GM19193 (cell line): ENCODE measurements around the gene TMEM54.

Experiments used
- POLR2A ChIP-seq: IDR thresholded peaks from 4 replicates; pipeline ENCODE4 v1.6.1; 2011; ENCODE audit not compliant: insufficient read depth, insufficient read length; ENCODE audit errors: extremely low read depth

TMEM54 gene

GRCh38 chr1:32900956-32901822, at the start of gene TMEM54:
TSS of gene TMEM54 (minus strand) at chr1:32901389. CDS start at chr1:32901238, 151 bp downstream.
- no peak for TF ChIP-seq POLR2A

DNA sequence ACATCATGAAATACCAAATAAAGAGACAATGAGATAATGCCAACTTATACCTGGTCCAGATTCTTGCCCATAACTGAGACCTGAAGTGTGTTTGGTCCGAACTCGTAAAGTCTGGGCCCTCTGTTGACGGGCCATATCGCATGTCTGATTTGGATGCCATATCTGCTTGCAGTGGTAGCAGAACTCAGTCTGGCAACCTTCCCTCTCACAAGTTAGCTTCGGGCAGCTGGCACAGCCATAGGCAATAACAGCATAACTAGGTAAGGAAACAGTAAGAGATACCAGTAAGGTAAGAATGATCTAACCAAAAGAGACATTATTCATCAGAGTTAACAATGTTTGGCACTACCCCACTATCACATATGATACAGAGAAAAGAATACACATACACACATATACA, 48.3 kb upstream of the TMEM54 start:
- TF ChIP-seq POLR2A, result no peak

DNA sequence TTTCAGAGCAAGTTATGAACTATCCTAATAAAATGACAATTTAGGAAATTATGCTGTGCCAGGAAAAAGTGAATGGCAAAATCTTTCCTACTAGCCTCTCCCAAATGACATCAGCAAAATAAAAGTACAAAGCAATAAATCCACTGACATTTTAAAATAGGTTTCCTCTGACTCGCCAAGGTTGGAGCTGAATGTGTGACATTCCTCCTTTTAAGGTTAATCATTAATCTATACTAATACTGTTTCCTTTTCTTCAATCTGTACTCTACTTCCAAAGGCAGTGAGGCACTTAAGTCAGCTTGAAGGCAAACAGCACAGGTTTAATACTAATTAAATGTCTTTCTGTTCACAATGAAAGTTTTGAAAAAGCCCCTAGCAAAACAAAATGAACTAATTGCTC, 47.7 kb upstream of the TMEM54 start:
- TF ChIP-seq POLR2A, result no peak

- TF ChIP-seq POLR2A, result no peak
Observed at GRCh38 chr1:32948390-32948722, 47.2 kb upstream of the TMEM54 start.

DNA sequence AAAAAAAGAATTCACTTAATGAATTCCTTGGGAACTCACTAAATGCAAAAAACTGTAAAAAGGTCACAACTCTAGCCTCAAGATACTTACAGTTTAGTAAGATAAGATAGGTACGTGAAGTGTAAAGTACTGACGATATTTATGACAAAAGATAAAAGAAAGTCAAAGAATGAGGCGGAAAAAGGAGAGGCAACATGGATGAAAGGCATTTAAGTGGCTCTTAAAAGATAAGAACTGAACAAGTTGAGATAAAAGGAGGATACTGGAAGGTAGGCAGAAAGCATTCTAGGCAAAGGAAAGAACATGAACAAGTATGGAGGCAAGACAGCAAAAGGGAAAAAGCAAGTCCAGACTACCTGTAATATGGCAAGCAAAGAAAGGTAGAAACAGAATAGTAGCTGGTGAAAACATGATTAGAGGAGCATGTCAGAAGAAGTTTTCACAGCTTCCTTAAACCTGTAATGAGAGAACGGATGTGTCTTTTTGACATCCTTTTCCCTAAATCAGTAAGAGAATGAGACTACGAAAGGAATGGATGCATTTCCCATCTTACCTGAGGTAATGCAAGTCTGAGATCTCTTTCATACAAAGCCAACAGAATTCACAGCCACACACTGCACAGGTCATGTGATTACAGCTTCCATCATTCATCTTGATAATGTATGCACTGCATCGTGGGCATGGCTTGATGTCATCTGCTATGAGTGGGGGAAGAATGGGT, 46.6 kb upstream of the TMEM54 start:
- TF ChIP-seq POLR2A, result no peak

- no peak for TF ChIP-seq POLR2A
Observed at GRCh38 chr1:32946413-32946812, 45.2 kb upstream of the TMEM54 start.

DNA sequence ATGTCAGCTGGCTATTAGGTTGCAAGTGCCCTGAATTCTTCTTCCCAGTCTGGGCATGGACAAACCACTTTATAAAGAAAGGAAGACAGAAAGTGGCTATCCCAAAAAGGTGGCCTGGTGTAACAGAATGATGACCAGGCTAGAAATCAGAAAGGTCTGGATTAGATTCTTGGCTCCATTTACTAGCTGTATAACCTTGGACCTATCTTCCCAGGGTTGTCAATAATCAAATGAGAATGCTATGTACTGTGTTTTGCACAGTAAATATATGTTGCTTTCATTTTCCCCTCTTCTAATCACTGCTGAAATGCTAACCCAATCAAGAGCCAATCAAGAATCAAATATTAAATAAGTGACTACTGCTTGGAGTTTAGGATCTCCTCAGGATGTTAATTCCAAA, 43.0 kb upstream of the TMEM54 start:
- no peak for TF ChIP-seq POLR2A

DNA sequence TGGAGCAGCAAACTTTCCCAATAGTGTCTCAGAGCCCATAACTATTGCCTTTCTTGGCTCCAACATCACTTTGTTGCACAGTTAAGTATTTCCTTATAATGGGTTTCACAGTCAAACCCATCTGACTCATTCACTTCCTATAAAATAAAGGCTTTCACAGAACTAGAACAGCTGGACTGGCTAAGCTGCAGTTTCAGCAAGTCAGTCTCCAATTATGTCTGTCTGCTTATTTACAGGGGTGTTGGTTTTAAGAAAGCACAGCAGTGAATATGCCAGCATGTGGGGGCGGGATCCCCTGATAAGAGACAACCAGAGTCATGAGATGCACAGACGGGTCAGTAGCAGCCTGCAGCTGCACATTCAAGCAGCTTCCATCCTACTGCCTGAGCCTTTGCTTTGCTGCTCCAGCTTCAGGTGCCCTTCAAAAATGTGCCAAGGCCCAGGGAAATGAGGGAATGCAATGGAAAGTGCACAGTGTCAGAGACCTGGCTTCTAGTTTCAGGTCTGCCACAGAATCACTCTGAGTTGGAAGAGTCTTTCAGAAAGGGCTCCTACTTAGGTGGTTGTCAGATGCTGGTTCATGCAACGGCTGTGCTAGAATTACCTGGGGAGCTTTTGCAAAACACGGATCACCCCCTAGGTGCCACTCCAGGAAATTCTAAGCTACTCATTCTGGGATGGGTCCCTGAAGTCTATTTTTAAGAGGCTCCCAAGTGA, 38.6 kb upstream of the TMEM54 start:
- no peak for TF ChIP-seq POLR2A

DNA sequence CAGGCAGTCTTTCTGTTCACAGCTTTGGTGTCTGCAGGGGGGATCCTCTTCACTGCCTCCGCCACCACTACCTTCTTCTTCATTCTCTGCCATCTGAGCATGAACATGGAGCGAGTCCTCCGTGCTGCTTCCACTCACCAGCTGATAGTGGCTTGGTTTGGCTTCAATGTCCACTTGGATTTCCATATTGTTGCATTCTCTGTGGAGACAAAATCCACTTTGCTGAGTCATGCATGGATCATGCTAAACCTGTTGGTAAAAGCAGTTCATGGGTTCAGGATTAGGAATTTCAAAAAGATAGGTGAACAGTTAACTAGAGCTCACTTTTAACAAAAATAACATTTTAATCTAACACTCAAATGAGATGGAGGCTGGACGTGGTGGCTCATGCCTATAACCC, 35.9 kb upstream of the TMEM54 start:
- no peak for TF ChIP-seq POLR2A

DNA sequence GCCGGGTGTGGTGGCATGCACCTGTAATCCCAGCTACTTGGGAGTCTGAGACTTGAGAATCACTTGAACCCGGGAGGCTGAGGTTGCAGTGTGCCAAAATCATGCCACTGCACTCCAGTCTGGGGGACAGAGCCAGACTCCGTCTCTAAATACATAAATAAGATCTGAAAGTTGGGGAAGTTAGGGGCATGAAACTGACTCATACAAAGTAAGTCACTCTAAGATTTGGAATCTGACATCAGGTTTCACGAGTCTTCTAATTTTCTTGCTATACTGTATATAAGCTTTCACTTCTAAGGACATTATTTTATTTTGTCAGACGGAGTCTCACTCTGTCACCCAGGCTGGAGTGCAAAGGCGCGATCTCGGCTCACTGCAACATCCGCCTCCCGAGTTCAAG, 33.3 kb upstream of the TMEM54 start:
- TF ChIP-seq POLR2A, result no peak

DNA sequence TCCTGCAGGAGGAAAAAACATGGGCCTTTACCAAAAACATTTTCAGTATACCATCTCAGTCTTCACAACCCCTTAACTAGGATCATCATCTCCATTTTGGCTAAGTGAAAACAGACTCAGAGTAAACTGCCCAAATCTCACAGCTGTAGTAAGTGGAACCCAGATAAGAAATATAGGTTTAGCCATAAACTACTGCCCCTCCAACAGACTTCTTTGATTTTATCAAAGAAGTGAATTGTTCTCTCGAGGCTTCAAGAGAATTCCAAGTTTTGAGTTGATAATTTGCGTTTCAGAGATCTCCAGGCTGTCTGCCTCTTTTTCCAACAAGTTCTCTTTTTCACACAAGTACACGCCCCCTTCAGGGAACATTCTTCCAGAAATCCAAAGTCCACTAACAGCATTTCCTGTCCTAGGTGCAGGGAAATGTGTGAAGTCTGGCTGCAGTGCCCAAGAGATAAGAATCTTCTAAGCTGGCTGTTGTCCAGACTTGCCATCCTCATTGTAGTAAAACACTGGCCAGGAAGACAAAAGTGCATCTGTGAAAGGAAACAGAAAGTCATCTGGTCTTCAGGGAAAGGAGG, 32.6 kb upstream of the TMEM54 start:
- no peak for TF ChIP-seq POLR2A

- no peak for TF ChIP-seq POLR2A
Observed at GRCh38 chr1:32931760-32932159, 30.6 kb upstream of the TMEM54 start.

DNA sequence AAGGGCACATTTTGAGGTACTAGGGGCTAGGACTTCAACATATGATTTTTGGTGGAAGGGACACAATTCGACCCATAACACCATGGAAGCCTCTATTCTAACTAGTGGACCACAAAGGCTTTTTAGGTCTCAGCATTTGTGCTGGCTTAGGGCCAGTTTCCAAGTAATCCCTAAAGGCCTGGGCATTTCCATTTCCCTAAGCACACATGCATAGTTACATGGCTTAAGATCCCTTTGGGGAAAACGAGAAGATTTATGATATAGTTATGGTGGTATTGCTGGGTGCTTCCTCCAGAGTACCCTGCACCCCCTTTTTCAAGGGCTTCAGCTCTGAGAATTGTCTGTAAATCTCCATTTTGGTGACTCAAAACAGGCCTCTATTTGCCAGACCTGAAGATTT, 28.2 kb upstream of the TMEM54 start:
- TF ChIP-seq POLR2A, result no peak

- TF ChIP-seq POLR2A, result no peak
Observed at GRCh38 chr1:32928715-32929114, 27.5 kb upstream of the TMEM54 start.

GRCh38 chr1:32928285-32928684, 27.1 kb upstream of the TMEM54 start:
- no peak for TF ChIP-seq POLR2A
